H1 (cell line): ENCODE data around the gene STK32C. TPM values are rescaled to one million over a fixed set of nuclear protein-coding genes. Genes with fewer than 3 reads are reported as not detected.

Experiments used
- CTCF ChIA-PET: fragments of 300-600 bp; sonication (Branson Sonifier 250); formaldehyde crosslinking; loops from one replicate; lab custom pipeline; 2021; ENCODE audit not compliant: partially characterized antibody; lab: Charles Lee
- POLR2A ChIA-PET: fragments of 300-600 bp; sonication (Branson Sonifier 250); formaldehyde crosslinking; loops from one replicate; lab custom pipeline; 2021; ENCODE audit warnings: inconsistent platforms; ENCODE audit not compliant: partially characterized antibody; lab: Charles Lee
- DNase-seq, 2 experiments: peaks; one replicate each; pipeline versions ENCODE4 v3.0.0 to v3.0.0-alpha.2; 2010 to 2022; ENCODE audit warnings: low spot score in 2 of 2, low read depth in 1 of 2, mixed read lengths in 1 of 2
- FAIRE-seq: peaks from 2 replicates; lab custom pipeline; 2011; peaks lifted over from hg19 to GRCh38; lab: Jason Lieb, UNC
- H2AFZ ChIP-seq: 2 replicates; pipeline ENCODE4 v1.8.1; 2012; ENCODE audit warnings: low read length, inconsistent platforms
- H2AK5ac ChIP-seq: 2 replicates; pipeline ENCODE4 v1.6.1; 2013; ENCODE audit warnings: low read depth, low read length
- H2BK120ac ChIP-seq: replicated peaks from 2 replicates; pipeline ENCODE3; 2013; ENCODE audit warnings: low read depth, low read length, inconsistent platforms
- H2BK12ac ChIP-seq: 2 replicates; pipeline ENCODE4 v1.6.1; 2013; ENCODE audit warnings: low read depth, low read length
- H2BK15ac ChIP-seq: 2 replicates; pipeline ENCODE4 v1.6.1; 2013; ENCODE audit warnings: low read length
- H2BK20ac ChIP-seq: 2 replicates; pipeline ENCODE4 v1.6.1; 2013; ENCODE audit warnings: low read length
- H2BK5ac ChIP-seq: 2 replicates; pipeline ENCODE4 v1.6.1; 2013; ENCODE audit warnings: low read depth, low read length
- H3K14ac ChIP-seq: 2 replicates; pipeline ENCODE4 v1.6.1; 2013; ENCODE audit warnings: inconsistent platforms; ENCODE audit not compliant: insufficient read length
- H3K18ac ChIP-seq: 2 replicates; pipeline ENCODE4 v1.6.1; 2013; ENCODE audit warnings: low read length; ENCODE audit errors: extremely low read depth
- H3K23ac ChIP-seq: 2 replicates; pipeline ENCODE4 v1.6.1; 2013; ENCODE audit warnings: inconsistent platforms; ENCODE audit not compliant: insufficient read length
- H3K23me2 ChIP-seq: 2 replicates; pipeline ENCODE4 v1.6.1; 2013; ENCODE audit warnings: low read depth, low read length
- H3K27ac ChIP-seq: 2 replicates; pipeline ENCODE4 v1.6.1; 2011; ENCODE audit warnings: low read depth, low read length, inconsistent platforms
- H3K27me3 ChIP-seq, 4 experiments: replicated peaks in 1 of 4; 1 replicate in 1 of 4; 2 replicates in 3 of 4; pipeline versions ENCODE4 v1.6.1 to v1.8.1; 2011 to 2013; ENCODE audit warnings: low read length in 3 of 4, mild to moderate bottlenecking in 3 of 4, inconsistent platforms in 2 of 4, mixed read lengths in 2 of 4, moderate library complexity in 1 of 4; ENCODE audit not compliant: control insufficient read depth in 3 of 4, insufficient read depth in 3 of 4; ENCODE audit errors: extremely low read depth in 1 of 4
- H3K36me3 ChIP-seq, 4 experiments: 2 replicates each; pipeline versions ENCODE4 v1.6.1 to v1.8.1; 2011 to 2013; ENCODE audit warnings: mild to moderate bottlenecking in 4 of 4, low read length in 3 of 4, moderate library complexity in 2 of 4, control low read depth in 1 of 4, inconsistent platforms in 1 of 4; ENCODE audit not compliant: insufficient read depth in 4 of 4, control insufficient read depth in 2 of 4
- H3K4ac ChIP-seq: replicated peaks from 2 replicates; pipeline ENCODE3; 2013; ENCODE audit warnings: low read length, low read depth, mixed read lengths, inconsistent platforms; ENCODE audit not compliant: insufficient read length
- H3K4me1 ChIP-seq, 4 experiments: replicated peaks in 1 of 4; 1 replicate in 1 of 4; 2 replicates in 3 of 4; pipeline versions ENCODE4 v1.6.1 to v1.8.1; 2011 to 2013; ENCODE audit warnings: low read length in 3 of 4, inconsistent platforms in 2 of 4, mixed read lengths in 1 of 4; ENCODE audit not compliant: insufficient read depth in 4 of 4, control insufficient read depth in 3 of 4
- H3K4me2 ChIP-seq, 2 experiments: 2 replicates each; pipeline versions ENCODE4 v1.6.1 to v1.8.1; 2011 to 2013; ENCODE audit warnings: low read depth in 2 of 2, low read length in 2 of 2, control low read depth in 1 of 2, inconsistent platforms in 1 of 2, mild to moderate bottlenecking in 1 of 2; ENCODE audit not compliant: insufficient read depth in 1 of 2
- H3K4me3 ChIP-seq, 4 experiments: fragments of 200-600, 300-600 bp in 1 of 4; sonication (generic), shearing (Covaris generic), sonication (Bioruptor Twin) in 1 of 4; 2 replicates each; pipeline versions ENCODE4 v1.5.1 to v1.8.1; 2011 to 2016; ENCODE audit warnings: low read length in 4 of 4, low read depth in 3 of 4, control low read depth in 2 of 4, inconsistent platforms in 2 of 4, mild to moderate bottlenecking in 2 of 4, mixed read lengths in 1 of 4, moderate library complexity in 1 of 4; ENCODE audit not compliant: insufficient read depth in 2 of 4; ENCODE audit errors: extremely low read depth in 1 of 4
- H3K56ac ChIP-seq: replicated peaks from 2 replicates; pipeline ENCODE3; 2013; ENCODE audit warnings: low read depth, mild to moderate bottlenecking, mixed read lengths, low read length, inconsistent platforms; ENCODE audit not compliant: insufficient read length
- H3K79me1 ChIP-seq: 2 replicates; pipeline ENCODE4 v1.6.1; 2013; ENCODE audit warnings: low read depth, low read length, control low read depth
- H3K79me2 ChIP-seq, 2 experiments: 2 replicates each; pipeline versions ENCODE4 v1.6.1 to v1.8.1; 2012 to 2013; ENCODE audit warnings: low read length in 2 of 2, mild to moderate bottlenecking in 2 of 2, inconsistent platforms in 1 of 2; ENCODE audit not compliant: insufficient read depth in 2 of 2, control insufficient read depth in 1 of 2
- H3K9ac ChIP-seq, 4 experiments: replicated peaks in 1 of 4; 1 replicate in 1 of 4; 2 replicates in 3 of 4; pipeline versions ENCODE4 v1.6.1 to v1.8.1; 2011 to 2013; ENCODE audit warnings: low read depth in 3 of 4, low read length in 3 of 4, control low read depth in 2 of 4, mild to moderate bottlenecking in 2 of 4, moderate library complexity in 2 of 4, inconsistent platforms in 1 of 4; ENCODE audit errors: extremely low read depth in 1 of 4
- H3K9me3 ChIP-seq, 2 experiments: 2 replicates each; pipeline versions ENCODE4 v1.6.1 to v1.8.1; 2012 to 2013; ENCODE audit warnings: mild to moderate bottlenecking in 2 of 2, moderate library complexity in 2 of 2, control low read depth in 1 of 2, inconsistent platforms in 1 of 2, low read depth in 1 of 2, low read length in 1 of 2, mixed read lengths in 1 of 2; ENCODE audit not compliant: insufficient read depth in 2 of 2
- H4K20me1 ChIP-seq, 2 experiments: replicated peaks in 1 of 2; 2 replicates each; pipeline versions ENCODE3 to v1.8.1; 2011 to 2013; ENCODE audit warnings: inconsistent platforms in 2 of 2, low read length in 2 of 2, mild to moderate bottlenecking in 1 of 2; ENCODE audit not compliant: insufficient read depth in 2 of 2, control insufficient read depth in 1 of 2
- H4K5ac ChIP-seq: 2 replicates; pipeline ENCODE4 v1.6.1; 2013; ENCODE audit warnings: low read length, low read depth, mixed read lengths, inconsistent platforms; ENCODE audit not compliant: insufficient read length
- H4K8ac ChIP-seq: 2 replicates; pipeline ENCODE4 v1.8.0; 2013; ENCODE audit warnings: mild to moderate bottlenecking, moderate library complexity, low read length, inconsistent platforms; ENCODE audit not compliant: insufficient read depth; ENCODE audit errors: extremely low read depth
- H4K91ac ChIP-seq: replicated peaks from 2 replicates; pipeline ENCODE3; 2013; ENCODE audit warnings: low read length, mixed read lengths, inconsistent platforms; ENCODE audit not compliant: insufficient read length
- CHD1 ChIP-seq: IDR thresholded peaks from 2 replicates; pipeline ENCODE4 v1.6.1; 2012; ENCODE audit warnings: low read depth, low read length, improper control_type of control experiment
- CHD2 ChIP-seq: IDR thresholded peaks from 2 replicates; pipeline ENCODE4 v1.6.1; 2012; ENCODE audit warnings: low read length, improper control_type of control experiment
- ZNF274 ChIP-seq: IDR thresholded peaks from 2 replicates; pipeline ENCODE4 v1.7.0; 2012; ENCODE audit warnings: low read length, borderline replicate concordance; ENCODE audit errors: extremely low read depth
- WGBS, 2 experiments: shearing (Covaris generic) in 1 of 2; methylation state at CpG; one replicate each; pipeline versions ENCODE4 v1.1.6 to v1.1.7; 2013 to 2015; ENCODE audit warnings: low lambda C conversion rate in 2 of 2, mixed read lengths in 2 of 2, inconsistent platforms in 1 of 2, low coverage in 1 of 2, missing lambda C conversion rate in 1 of 2; ENCODE audit not compliant: insufficient replicate concordance in 2 of 2, insufficient coverage in 1 of 2, insufficient read length in 1 of 2; ENCODE audit errors: extremely low coverage in 1 of 2, missing lambda C conversion rate in 1 of 2; 5-methylcytosine and 5-hydroxymethylcytosine counted together
- polyA plus RNA-seq, 7 experiments: library from polyadenylated mRNA; depleted of rRNA in 3 of 7; stranded (reverse) in 5 of 7; unstranded in 2 of 7; fragments of >200 nt in 5 of 7; fragments of 200-250 nt in 2 of 7; gene quantifications; 1 replicate in 5 of 7; 2 replicates in 1 of 7; 4 replicates in 1 of 7; pipeline versions ENCODE4 v1.2.1 to v1.2.3, GENCODE V29; 2011 to 2013; ENCODE audit warnings: missing spikeins in 2 of 7, mixed read lengths in 2 of 7
- total RNA-seq: library from RNA; stranded (reverse); fragmentation: NEBNext Ultra II Directional; extraction: Animal tissue kit (Norgen Biotek cat#: 25700); gene quantifications from 2 replicates; pipeline ENCODE4 v1.2.1, GENCODE V29; 2021

Gene STK32C
- total and polyA plus RNA-seq, 2 of the 8 experiments (the other 6 are each of a cell fraction or from before 2014, with no cell fraction given), result 10.6 to 15.6 TPM

DNA sequence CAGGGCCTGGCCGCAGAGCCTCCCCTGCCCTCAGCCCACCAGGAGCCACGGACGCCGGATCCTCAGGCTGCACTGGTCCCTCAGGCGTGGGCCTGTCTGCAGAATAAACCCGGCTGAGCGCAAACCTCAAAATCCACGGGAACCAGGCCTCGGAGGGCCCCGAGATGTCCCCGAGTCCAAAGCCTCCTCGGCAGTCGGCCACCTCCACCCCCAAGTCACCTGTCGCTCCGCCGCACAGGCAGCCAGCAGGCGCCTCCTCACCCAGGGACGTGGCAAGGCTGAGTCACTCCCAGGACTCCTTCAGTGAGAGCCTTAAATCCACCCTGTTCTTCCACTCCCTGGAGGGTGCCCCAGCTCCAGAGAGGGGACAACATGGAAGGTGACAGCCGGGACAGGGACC is 33.2 kb downstream of the STK32C start:
- Histone ChIP-seq H3K79me2 (no peaks in the 10 kb centered on the region), H3K56ac (no peak overlapping the region), H3K36me3 (no peaks in the 10 kb centered on the region), H3K4ac (no peak overlapping the region), H4K20me1 (peaks cover 0 to 5% of the 10 kb centered on the region in 2 experiments), H2AK5ac (no peak overlapping the region), H2BK5ac (no peak overlapping the region), H2BK120ac (no peak overlapping the region), H3K4me1 (no peaks in the 10 kb centered on the region; a peak in 1 of 7 replicates), H2BK12ac (no peak overlapping the region), H2BK15ac (no peak overlapping the region), H3K4me3 (no peak overlapping the region), H4K8ac (no peak overlapping the region), H3K23ac (no peak overlapping the region), H3K18ac (no peak overlapping the region), H3K14ac (no peak overlapping the region), H2BK20ac (no peak overlapping the region), H3K9ac (no peak overlapping the region), H3K9me3 (no peaks in the 10 kb centered on the region), H3K27ac (no peak overlapping the region), H3K23me2 (no peaks in the 10 kb centered on the region), H3K79me1 (no peaks in the 10 kb centered on the region; the same call in 1 of the 2 replicates), H3K4me2 (no peak overlapping the region), H2AFZ (no peak overlapping the region), H4K5ac (no peak overlapping the region), H4K91ac (no peak overlapping the region), H3K27me3 (no peaks in the 10 kb centered on the region)
- CTCF ChIA-PET, result interaction anchor here (1.3 kb wide), 1 partner anchor 25 kb away, joined by 3 read pairs; no protein-coding TSS in a partner anchor
- no peak for TF ChIP-seq CHD2
- no peak for TF ChIP-seq ZNF274
- TF ChIP-seq CHD1, result no peak
- FAIRE-seq, result no peak
- POLR2A ChIA-PET, result no interaction called here
- WGBS, 2 experiments, result 94% methylated on average over 18 of the region's 19 CpGs; no CpG with 5 or more reads in 1 of the 2 experiments
- DNase-seq, result no peak
